Measurements from ENCODE around the gene MMP15.

GRCh38 chr16:57976331-57976796 is 49.2 kb upstream of the MMP15 start:
- no peak for TF ChIP-seq CTCF (IDR thresholded peaks at IDR 0.05)
- TF ChIP-seq EP300 (IDR thresholded peaks at IDR 0.05) = no peak
